WTC11 (cell line): ENCODE measurements around the gene LATS2.

ENCODE experiments used
- CTCF ChIP-seq: fragments of 200-600 bp; IDR thresholded peaks from 2 replicates; pipeline ENCODE4 v1.8.0; 2022; ENCODE audit warnings: antibody characterized with exemption
- ZNF423 ChIP-seq: fragments of 250-450 bp; sonication (Bioruptor Pico); IDR thresholded peaks from 2 replicates; pipeline ENCODE4 v2.1.2; 2022; ENCODE audit warnings: mild to moderate bottlenecking, moderate library complexity

- TF ChIP-seq ZNF423 (CRISPR knock-in tag) = no peak
- no peak for TF ChIP-seq CTCF
These were observed 105.9 kb downstream of the LATS2 start for GRCh38 chr13:20955496-20955895.
